HG03064 (cell line): Measurements from ENCODE around the gene BBC3.
"Not testable (repeated sequence)": the region's sequence is repeated elsewhere in the genome, so short reads cannot be mapped to it uniquely, and the experiment has no call there.

Experiments used
- ATAC-seq: cut with Tn5 transposase; IDR thresholded peaks from one replicate; pipeline ENCODE4 v1.9.1; 2021; ENCODE audit warnings: low read depth; ENCODE audit not compliant: unreplicated experiment

The BBC3 gene, protein sequence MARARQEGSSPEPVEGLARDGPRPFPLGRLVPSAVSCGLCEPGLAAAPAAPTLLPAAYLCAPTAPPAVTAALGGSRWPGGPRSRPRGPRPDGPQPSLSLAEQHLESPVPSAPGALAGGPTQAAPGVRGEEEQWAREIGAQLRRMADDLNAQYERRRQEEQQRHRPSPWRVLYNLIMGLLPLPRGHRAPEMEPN

DNA sequence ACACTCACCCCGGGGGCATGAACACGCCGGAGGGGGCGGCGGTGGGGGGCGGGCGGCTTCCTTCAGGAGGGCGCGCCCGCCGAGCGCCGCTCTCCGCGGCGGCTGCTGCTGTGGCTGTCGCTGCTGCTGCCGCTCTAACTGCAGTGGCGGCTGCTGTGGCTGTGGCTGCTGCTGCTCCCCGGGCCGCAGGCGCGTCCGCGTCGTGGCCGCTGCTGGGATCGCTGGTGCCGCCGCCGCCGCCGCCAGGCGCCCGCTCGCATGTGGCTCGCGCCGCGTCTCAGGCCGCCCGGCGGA lies at the start of gene BBC3:
BBC3 (minus strand) TSS at position 279 of the 294 bp plus-strand sequence. CDS start 2,768 bp downstream, outside the sequence.
- no peak for ATAC-seq

DNA sequence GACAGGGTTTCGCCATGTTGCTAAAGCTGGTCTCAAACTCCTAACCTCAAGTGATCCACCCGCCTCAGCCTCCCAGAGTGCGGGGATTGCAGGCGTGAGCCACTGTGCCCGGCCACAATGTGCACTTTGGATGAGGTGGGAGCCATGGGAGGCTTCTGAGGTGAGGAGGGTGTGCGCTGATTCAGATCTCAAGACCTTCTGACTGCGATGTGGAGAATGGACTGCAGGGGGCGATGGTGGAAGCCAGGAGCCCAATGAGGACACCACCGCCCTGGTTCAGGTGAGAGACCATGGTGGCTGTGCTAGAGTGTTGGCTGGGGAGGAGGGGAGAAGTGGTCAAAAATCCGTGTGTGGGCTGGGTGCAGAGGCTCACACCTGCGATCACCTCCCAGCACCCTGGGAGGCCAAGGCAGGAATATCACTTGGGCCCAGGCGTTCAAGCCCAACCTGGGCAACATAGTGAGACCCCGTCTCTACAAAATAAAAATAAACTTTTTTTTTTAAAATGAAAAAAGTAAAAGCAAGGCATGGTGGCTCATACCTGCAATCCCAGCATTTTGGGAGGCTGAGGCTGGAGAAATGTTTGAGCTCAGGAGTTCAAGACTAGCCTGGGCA lies 49.3 kb upstream of the BBC3 start:
- ATAC-seq: no peak

DNA sequence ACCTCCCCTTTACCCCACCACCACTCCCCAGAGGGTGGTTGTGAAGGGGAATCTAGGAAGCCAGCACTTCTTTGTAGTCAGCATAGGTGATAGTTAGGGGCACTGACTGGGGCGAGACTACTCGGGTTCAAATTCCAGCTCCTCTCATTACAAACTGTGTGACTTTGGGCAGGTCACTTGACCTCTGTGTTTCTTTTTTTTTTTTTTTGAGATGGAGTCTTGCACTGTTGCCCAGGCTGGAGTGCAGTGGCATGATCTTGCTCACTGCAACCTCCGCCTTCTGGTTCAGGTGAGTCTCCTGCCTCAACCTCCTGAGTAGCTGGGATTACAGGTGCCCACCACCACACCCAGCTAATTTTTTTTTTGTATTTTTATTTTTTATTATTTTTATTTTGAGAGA lies 45.5 kb upstream of the BBC3 start:
- ATAC-seq: not testable (repeated sequence)

GRCh38 chr19:47275791-47276461 lies 44.9 kb upstream of the BBC3 start:
- no peak for ATAC-seq

DNA sequence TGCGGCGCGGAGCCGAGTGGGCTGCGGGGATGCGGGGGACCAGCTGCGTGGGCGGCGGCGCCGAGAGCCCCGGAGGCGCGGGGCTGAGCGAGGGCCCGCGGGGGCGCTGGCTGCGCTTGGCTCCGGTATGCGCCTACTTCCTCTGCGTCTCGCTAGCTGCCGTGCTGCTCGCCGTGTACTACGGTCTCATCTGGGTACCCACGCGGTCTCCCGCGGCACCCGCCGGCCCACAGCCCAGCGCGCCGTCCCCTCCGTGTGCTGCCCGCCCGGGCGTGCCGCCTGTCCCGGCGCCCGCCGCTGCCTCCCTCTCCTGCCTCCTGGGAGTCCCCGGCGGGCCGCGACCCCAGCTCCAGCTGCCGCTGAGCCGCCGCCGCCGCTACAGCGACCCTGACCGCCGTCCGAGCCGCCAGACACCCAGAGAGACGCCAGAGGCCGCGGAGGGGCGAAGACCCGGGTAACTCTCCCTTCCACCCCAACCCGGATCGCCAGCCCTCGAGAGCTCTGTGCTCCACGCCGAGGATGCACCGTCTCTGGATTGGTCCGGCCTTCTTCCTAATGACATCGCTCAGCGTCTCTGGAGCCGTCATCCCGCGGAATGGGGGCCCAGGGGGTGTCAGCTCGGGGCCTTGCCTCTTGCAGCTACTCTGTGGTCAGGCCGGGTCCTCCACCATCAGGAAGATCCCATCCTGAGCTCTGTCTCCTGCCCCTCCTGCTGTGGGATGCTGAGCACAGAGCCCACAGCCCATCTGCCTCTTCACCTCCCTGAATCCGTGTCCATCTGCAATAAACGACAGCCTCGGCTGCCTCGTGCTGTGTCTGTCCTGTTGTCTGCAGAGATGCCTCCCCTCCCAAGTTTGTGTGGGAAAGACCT lies 44.1 kb upstream of the BBC3 start:
- ATAC-seq: peak; percentile 5

- ATAC-seq: peak; percentile 52
Observed at GRCh38 chr19:47274071-47274890, 43.3 kb upstream of the BBC3 start, which contains the start of gene INAFM1. Gene INAFM1 (plus strand): TSS chr19:47274885. CDS start chr19:47274920, 35 bp downstream.

GRCh38 chr19:47273313-47274070 lies 42.5 kb upstream of the BBC3 start:
- peak; percentile 37 for ATAC-seq

DNA sequence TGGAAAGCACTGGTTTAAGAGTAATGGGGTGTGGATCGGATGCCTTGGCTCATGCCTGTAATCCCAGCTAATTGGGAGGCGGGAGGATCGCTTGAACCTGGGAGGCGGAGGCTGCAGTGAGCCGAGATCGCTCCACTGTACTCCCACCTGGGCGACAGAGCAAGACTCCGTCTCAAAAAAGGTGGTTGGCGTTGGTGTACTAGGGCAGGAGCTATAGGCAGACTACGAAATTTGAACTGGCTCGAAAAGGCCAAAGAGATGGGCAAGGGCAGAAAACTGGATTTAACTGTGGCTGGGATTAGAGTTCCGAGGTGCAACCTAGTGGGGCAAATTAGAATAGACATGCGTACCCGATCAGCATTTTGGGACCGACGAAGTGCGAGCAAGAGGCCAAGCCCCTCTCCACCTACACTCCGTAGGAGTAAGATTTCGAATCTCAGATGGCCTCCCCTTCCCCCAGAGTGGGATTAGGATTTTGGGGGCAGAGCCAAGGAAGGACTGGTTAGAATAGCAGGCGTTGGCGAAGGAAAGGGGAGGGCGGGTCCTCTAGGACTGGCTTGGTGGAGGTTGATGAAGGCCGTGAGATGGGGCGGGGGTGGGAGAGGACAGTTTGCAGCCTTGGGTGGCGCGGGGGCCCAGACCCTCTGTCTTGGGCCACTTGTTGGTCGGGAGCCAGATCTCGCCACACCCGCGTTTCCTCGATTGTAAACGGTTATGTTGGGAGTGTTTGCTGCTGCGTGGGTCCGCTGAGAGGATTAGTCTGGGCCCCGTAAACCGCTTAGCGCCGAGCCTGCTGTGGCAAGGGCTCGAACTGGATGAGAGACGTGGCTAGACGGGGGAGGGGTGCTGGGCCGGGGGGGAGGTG lies 41.7 kb upstream of the BBC3 start:
- no peak for ATAC-seq

DNA sequence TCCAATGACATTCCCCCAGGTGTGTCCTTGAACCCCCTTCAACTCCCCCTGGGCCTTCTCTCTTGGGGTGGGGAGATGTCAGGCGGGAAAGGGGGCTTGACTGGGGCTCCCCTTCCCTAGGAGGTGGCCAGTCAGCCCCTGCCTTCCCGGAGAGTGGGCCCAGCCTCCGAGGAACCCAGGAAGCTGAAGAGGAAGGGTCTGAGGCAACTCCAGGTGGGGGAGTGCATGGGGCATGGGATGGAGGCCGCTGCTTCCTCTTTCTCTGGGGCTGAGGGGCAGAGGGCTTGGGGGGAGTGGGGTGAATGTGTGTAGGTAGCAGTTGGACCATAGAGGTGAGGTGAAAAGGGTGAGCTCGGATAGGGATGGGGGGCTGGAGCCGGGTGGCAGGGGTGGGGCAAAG lies 41.0 kb upstream of the BBC3 start:
- ATAC-seq: no peak

- ATAC-seq: no peak
Observed at GRCh38 chr19:47270408-47270807, 39.4 kb upstream of the BBC3 start.

DNA sequence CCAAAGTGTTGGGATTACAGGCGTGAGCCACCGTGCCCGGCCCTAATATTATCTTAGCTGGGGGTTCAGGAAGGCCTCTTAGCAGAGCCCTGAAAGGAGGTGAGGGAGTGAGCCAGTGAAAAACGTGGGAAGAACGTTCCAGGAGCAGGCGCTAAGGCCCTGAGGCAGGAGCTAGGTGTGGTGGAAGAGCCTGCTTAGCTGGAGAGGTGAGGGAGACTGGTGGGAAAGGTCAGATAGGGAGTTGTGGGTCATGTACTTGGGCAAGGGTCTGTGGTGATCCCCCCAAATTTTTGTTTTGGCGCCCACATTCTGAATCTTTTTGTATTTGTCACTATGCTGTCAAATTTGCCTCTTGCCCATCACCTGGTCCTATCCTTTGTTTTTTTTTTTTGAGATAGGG lies 38.6 kb upstream of the BBC3 start:
- no peak for ATAC-seq

- ATAC-seq: no peak
Observed at GRCh38 chr19:47268028-47268427, 37.0 kb upstream of the BBC3 start.

- ATAC-seq: no peak
Observed at GRCh38 chr19:47267350-47267759, 36.4 kb upstream of the BBC3 start.

GRCh38 chr19:47266401-47266941 lies 35.5 kb upstream of the BBC3 start:
- ATAC-seq: no peak

DNA sequence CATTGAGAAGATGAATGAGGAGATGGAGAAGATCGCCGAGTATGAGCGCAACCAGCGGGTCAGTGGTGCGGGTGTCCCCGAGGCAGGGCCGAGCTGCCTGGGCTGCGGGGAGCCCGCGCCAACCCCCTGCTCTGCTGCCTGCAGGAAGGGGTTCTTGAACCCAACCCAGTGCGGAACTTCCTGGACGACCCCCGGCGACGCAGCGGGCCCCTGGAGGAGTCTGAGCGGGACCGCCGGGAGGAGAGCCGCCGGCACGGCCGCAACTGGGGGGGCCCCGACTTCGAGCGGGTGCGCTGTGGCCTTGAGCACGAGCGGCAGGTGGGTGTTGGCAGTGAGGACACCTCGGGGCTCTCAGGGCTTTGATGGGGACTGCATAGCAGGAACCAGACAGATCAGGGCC lies 33.6 kb upstream of the BBC3 start:
- ATAC-seq: no peak

- not testable (repeated sequence) for ATAC-seq
Observed at GRCh38 chr19:47261946-47262793, 31.2 kb upstream of the BBC3 start.

DNA sequence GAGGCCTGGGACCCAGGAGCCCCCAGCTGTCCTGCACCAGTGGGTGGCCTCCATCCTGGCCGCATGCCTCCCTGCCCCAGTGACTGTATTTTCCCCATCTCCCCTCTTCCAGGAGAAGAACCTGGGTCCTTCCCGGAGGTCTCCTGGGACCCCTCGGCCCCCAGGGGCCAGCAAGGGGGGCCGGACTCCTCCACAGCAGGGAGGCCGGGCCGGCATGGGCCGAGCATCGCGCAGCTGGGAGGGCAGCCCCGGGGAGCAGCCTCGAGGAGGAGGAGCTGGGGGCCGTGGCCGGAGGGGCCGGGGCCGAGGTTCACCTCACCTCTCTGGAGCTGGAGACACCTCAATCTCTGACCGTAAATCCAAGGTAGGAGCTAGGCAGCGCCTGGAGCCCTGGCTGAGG lies 29.5 kb upstream of the BBC3 start:
- no peak for ATAC-seq
